Upper lobe of left lung (tissue), 6 donors: ENCODE results near the gene ITPK1. TPM values are rescaled to one million over a fixed set of nuclear protein-coding genes. Genes with fewer than 3 reads are reported as not detected.
A peak's percentile ranks its signal among the peaks of the same experiment; 100 is the strongest.

Source experiments
- ATAC-seq, 2 donors: fragments of 200-7000 bp; cut with Tn5 transposase; one replicate each; pipeline ENCODE4 v1.9.1; 2022; ENCODE audit warnings: mild to moderate bottlenecking in 2 of 2, moderate library complexity in 2 of 2; ENCODE audit not compliant: low FRiP score in 2 of 2
- DNase-seq, 2 donors: peaks; one replicate each; pipeline ENCODE4 v3.0.0-alpha.2; 2019 to 2020
- H3K27ac ChIP-seq, 4 donors: fragments of 200-600 bp; sonication (generic); one replicate each; pipeline ENCODE4 v1.5.1; 2016 to 2019
- H3K27me3 ChIP-seq, 4 donors: fragments of 200-600 bp; sonication (generic); one replicate each; pipeline ENCODE4 v1.5.1; 2017 to 2019
- H3K36me3 ChIP-seq, 4 donors: fragments of 200-600 bp; sonication (generic); one replicate each; pipeline ENCODE4 v1.5.1; 2016 to 2019
- H3K4me1 ChIP-seq, 4 donors: fragments of 200-600 bp; sonication (generic); one replicate each; pipeline ENCODE4 v1.5.1; 2018 to 2019
- H3K4me3 ChIP-seq, 4 donors: fragments of 200-600 bp; sonication (generic); one replicate each; pipeline ENCODE4 v1.5.1; 2017 to 2019; ENCODE audit warnings: mild to moderate bottlenecking in 2 of 4, moderate library complexity in 1 of 4
- H3K9me3 ChIP-seq, 4 donors: fragments of 200-600 bp; sonication (generic); one replicate each; pipeline ENCODE4 v1.5.1; 2018 to 2019
- CTCF ChIP-seq, 6 experiments: fragments of 450-650 bp in 4 of 6; fragments of 200-600 bp in 2 of 6; sonication (generic) in 2 of 6; IDR thresholded peaks; one replicate each; pipeline ENCODE4 v1.5.1; 2016 to 2019; ENCODE audit warnings: antibody characterized with exemption in 6 of 6
- EP300 ChIP-seq, 4 donors: sonication (generic); formaldehyde crosslinking; IDR thresholded peaks; one replicate each; pipeline ENCODE4 v1.5.1; 2017; ENCODE audit warnings: antibody characterized with exemption in 4 of 4, control low read depth in 2 of 4
- POLR2A ChIP-seq, 4 donors: fragments of 450-650 bp; IDR thresholded peaks; one replicate each; pipeline ENCODE4 v1.5.1; 2016 to 2017; ENCODE audit warnings: antibody characterized with exemption in 4 of 4, mild to moderate bottlenecking in 2 of 4
- POLR2AphosphoS5 ChIP-seq, 2 donors: sonication (generic); formaldehyde crosslinking; IDR thresholded peaks; one replicate each; pipeline ENCODE4 v1.5.1; 2017; ENCODE audit warnings: antibody characterized with exemption in 2 of 2
- WGBS, 2 donors: methylation state at CpG; one replicate each; pipeline ENCODE4 v1.1.5; 2017 to 2018; 5-methylcytosine and 5-hydroxymethylcytosine counted together
- total RNA-seq, 6 donors: library from RNA; depleted of rRNA in 4 of 6; stranded (reverse); fragments of >200 nt in 4 of 6; gene quantifications; one replicate each; pipeline versions ENCODE4 v1.1.0 to v1.2.1, GENCODE V29; 2016 to 2021
- donor health status: DM: no; HTN: no; CAD: no; lungs with moderate emphysema.
- donor health status: DM: no; HTN: yes; CAD: no; lungs with severe emphysema.

ITPK1 gene
- total RNA-seq, 6 donors from 2014 or later, result 41.9 to 128 (median 86.1) TPM

- TF ChIP-seq CTCF (IDR thresholded peaks at IDR 0.05) (no peak), POLR2A (IDR thresholded peaks at IDR 0.05) (no peak), POLR2AphosphoS5 (IDR thresholded peaks at IDR 0.05) (no peak), EP300 (IDR thresholded peaks at IDR 0.05) (no peak)
- Histone ChIP-seq H3K36me3 (peaks cover 0 to 21% (median 7%) of the 10 kb centered on the region in 4 donors), H3K4me3 (no peak overlapping the region), H3K27ac (no peak overlapping the region), H3K27me3 (no peaks in the 10 kb centered on the region), H3K9me3 (no peaks in the 10 kb centered on the region), H3K4me1 (peaks cover 18 to 61% (median 46%) of the 10 kb centered on the region in 4 donors)
- DNase-seq, result no peak
- ATAC-seq, result no peak
- WGBS, 2 donors, result 89% methylated on average over 15 to 20 of the region's 20 CpGs
These were observed 101.4 kb downstream of the ITPK1 start for GRCh38 chr14:93014058-93015023.

GRCh38 chr14:93012951-93013719 lies 102.6 kb downstream of the ITPK1 start:
- H3K27me3 ChIP-seq, result no peaks in the 10 kb centered on the region
- TF ChIP-seq EP300 (IDR thresholded peaks at IDR 0.05), result no peak
- no peak for TF ChIP-seq POLR2A (IDR thresholded peaks at IDR 0.05)
- no peak for TF ChIP-seq POLR2AphosphoS5 (IDR thresholded peaks at IDR 0.05)
- TF ChIP-seq CTCF (IDR thresholded peaks at IDR 0.05), result no peak
- ATAC-seq, result peak in 1 of 2 donors; percentile 38
- H3K4me3 ChIP-seq, result no peak overlapping the region
- no peaks in the 10 kb centered on the region for H3K9me3 ChIP-seq
- H3K27ac ChIP-seq, result no peak overlapping the region
- DNase-seq, result no peak
- peaks cover 19 to 71% (median 53%) of the 10 kb centered on the region in 4 donors for H3K4me1 ChIP-seq
- WGBS, 2 donors, result 75 to 78% methylated on average over 4 to 10 of the region's 10 CpGs
- H3K36me3 ChIP-seq, result peaks cover 0 to 21% (median 7%) of the 10 kb centered on the region in 4 donors

DNA sequence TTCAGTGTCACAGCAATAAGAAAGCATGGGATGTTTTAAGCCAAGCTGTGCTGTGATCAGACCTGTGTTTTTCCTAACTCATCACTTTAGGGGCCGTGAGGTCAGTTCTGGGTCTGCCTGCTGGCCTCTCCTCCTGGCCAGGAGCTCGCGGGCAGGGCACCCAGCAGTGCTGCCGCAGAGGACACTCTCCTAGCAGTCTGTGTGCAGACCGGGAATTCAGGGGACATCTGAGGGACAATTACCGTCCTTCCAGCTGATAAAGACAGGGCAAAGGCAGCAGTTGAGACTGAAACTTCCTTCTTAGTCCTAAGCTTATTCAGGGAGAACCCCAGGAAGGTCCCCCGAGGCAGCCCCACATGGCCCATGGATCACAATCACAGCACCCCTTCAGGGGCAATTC lies 103.2 kb downstream of the ITPK1 start:
- H3K4me1 ChIP-seq, result peaks cover 25 to 77% (median 58%) of the 10 kb centered on the region in 4 donors

More for the DNA sequence above, 103.2 kb downstream of the ITPK1 start:
- peaks cover 0 to 21% (median 7%) of the 10 kb centered on the region in 4 donors for H3K36me3 ChIP-seq
- TF ChIP-seq POLR2AphosphoS5 (IDR thresholded peaks at IDR 0.05), result no peak
- TF ChIP-seq EP300 (IDR thresholded peaks at IDR 0.05), result no peak
- no peak for TF ChIP-seq CTCF (IDR thresholded peaks at IDR 0.05)
- TF ChIP-seq POLR2A (IDR thresholded peaks at IDR 0.05), result no peak
- no peaks in the 10 kb centered on the region for H3K9me3 ChIP-seq
- H3K27ac ChIP-seq, result no peak overlapping the region
- H3K4me3 ChIP-seq, result no peak overlapping the region
- no peak for ATAC-seq
- H3K27me3 ChIP-seq, result no peaks in the 10 kb centered on the region
- DNase-seq, result no peak
- WGBS, 2 donors, result 86% methylated on average over 7 of the region's 7 CpGs; no CpG with 5 or more reads in 1 of the 2 donors
